SIG-M5 treated with dmso at 0.1 percent for 504 hours (cell line): ENCODE results near the gene ZP4.
"Not testable (repeated sequence)": the region's sequence is repeated elsewhere in the genome, so short reads cannot be mapped to it uniquely, and the experiment has no call there.

Experiments used
- DNase-seq: peaks from one replicate; lab custom pipeline; 2025; ENCODE audit not compliant: unreplicated experiment; lab: John Stamatoyannopoulos, UW

Gene ZP4

DNA sequence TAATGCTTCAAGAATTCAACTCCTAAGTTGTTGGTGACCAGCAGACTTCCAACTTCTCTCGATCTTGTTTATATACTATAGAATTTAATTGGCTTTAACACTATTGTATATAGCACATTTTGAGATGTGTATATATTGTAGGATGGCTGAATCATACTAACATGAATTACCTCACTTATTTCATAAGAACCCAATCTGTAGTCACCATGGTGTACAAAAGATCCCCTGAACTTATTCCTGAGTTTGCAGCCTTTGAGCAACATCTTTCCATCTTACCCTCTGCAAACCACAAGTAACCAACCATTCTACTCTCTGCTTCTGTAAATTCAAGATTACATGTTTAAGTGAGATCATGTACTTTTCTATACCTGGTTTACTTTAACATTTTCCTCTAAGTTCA is 12.3 kb downstream of the ZP4 start:
- no peak for DNase-seq

DNA sequence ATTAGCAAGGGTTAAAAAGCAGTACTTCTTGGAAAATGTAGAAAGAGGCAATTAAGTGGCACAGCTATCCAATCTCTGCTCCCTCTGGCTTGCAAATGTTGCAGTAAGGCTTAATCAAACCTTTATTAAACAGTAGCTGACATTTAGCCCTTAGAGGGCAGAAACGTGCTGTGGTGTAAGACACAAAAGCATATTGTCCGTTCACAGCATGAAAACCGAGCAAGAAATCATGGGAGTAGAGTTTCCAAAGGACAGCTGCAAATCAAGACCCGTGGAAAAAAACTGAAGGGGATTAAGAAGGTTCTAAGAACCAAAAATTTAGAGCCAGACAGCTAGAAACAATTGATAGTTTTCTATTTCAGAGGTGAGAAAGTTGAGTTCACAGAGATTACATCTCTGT is 13.1 kb downstream of the ZP4 start:
- DNase-seq, result no peak

DNA sequence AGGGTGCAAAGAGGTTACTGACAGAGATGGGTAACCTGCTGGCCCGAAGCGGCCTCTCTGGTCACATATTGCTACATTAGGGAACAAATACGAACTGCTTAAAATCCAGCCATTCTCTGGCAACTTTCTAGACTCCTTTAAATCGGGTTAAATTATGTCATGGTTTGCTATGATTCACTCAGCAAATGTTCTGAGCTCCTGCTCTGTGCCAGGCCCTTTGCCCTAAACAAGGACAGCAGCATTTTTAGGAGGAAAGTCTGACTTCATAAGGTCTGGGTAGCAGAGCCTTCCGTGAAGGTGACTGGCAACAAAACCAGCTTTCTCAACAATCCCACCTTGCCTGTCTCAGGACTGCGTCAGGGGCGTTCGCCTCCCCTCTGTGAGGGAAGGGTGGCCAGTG is 15.4 kb downstream of the ZP4 start:
- DNase-seq, result no peak

DNA sequence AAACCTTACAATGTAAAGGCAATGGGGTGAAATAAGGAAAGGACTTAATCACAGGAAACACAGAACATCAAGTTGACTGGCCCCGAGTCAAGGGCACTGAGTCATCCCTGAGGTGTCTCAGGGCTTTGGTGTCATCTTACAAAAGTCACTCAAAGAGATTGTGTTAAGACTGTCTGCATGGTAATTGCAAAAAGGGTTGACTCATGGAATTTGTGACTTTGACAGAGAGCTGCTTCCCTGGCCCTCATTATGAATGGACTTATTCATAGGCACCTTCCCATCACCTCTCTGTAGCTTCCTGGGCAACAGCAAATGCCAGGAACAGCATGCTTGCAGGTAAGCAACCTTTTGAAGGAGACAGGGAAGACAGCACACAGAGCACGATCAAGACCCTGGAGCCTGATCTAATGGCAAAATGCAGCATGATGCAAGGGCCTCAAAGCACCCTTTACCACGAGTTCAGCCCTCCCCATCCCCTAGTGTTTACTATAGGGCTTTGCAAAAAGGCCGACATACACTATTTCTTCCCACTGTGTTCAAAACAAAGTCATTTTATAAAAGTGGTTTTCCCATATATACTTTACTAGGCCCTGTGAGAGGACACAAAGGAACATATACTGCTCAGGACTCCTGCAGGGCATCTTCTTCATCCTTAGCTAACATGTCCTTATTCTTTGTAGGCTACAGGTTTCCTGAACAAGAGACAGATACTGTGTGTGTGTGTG is 17.1 kb downstream of the ZP4 start:
- no peak for DNase-seq

DNA sequence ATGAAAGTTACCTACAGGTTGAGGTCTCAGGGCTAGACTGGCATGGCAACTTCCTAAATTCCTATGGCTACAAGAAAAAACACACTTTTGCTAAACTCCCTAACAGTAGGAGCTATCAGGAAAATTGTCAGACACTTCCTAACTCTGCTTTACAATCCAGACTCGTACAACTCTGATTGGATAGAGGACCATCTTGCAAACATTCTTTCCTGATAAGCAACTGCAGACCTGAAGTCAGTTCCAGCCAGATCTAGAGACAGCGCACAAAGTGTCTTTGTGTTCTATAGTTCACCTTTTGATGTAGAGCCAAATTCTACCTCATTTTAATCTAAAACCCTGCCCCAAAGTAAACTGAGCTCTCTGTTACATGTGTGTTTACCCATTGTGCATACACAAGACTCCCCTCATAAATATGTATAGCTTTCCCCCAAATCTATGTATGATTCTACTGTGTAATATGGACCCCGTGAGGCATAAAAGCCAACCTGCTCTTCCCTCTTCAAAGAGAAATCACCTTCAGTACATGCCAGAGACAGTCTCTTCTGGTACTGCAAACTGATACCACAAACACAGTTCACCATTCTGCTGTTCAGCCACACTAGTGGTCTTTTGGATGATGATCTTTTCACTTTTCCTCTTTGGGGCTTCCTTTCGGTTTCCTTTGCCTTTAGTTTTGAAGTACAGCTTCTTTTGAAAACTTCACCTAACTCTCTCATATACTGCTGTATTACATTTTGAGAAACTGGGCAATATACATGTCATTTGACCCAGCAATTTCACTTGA is 21.7 kb downstream of the ZP4 start:
- DNase-seq, result no peak

DNA sequence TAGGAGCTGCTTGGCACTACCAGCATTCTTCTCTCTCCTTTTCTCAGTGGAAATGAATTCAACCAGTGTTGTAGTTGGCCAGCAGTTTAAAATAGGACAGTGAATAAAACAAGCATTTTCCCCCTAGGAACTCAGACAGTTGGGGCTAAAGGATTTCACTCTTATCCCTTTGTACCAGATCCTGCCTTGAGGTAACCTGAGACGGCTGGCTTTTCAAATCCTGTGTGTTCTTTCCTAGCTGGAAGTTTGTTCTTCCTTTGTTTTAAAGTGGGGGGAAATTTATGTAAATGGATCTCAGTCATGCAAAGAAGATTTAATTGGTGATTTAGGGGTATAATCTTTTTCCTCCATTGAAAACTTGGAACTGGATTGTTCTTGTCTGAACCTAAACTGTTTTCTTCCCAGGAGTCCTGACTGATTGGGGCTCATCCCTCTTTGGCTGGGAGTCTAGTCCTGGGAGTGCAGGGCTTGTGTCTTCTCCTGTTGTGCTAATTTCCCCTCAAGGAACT is 23.3 kb downstream of the ZP4 start:
- DNase-seq, result no peak

DNA sequence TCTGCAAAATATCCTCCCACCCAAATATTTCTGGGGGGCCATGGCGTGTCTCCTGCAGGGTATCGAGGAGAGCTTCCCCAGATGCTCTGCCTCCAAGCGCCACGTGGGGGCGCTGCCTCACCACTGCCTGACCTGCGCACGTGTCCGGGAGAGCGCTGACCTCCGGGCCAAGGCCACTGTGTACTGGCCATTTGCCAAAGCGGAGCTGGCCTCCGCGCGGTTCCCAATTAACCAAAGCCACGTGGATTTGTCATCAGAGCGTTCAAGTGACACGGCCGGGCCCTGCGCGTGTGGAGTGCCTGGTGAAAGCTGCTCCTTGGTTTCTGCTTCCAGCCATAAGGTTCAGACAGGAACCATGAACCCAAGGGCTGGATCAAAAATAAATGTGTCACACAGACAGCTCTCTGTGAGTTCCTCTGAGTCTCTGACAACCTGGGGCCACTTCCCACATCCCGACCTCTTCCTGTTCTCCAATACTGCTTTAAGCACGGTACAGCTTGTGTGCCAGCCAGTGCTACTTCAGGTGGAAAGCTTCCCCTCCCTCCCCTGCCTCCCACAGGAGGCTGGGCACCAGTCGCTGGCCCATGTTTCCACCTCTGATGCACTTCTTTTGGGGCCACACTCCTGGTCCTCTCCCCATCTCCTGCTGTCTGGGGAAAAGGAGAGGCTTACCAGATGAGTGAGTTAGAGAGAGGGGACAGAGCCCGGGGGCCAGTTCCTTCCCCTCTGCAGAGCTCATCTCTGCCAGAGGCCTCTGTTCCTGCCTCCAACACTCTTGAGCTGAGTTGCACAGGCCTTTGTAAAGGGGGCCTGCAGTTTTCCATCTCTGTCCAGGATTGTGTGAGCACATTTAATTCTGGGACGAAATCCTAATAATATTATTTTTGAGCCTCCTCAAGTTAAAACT is 26.1 kb downstream of the ZP4 start:
- no peak for DNase-seq

DNA sequence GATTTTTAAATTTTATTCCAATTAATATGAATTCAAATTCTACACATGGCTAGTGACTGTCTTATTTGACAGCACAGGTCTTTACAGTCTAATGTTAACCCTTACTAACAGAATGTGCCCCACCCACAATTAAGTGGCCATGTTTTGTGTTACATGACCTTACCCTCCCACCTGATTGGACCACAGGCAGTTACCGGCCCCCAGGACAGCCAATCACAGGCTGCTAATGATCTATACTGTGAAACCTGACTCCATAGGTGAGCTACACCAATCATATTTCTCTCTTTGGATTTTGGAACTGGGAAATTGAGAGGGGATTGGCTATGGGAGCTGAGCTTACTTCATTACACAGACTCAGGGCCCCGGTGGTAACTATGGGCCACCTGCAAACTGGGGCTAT is 27.5 kb downstream of the ZP4 start:
- DNase-seq, result no peak

DNA sequence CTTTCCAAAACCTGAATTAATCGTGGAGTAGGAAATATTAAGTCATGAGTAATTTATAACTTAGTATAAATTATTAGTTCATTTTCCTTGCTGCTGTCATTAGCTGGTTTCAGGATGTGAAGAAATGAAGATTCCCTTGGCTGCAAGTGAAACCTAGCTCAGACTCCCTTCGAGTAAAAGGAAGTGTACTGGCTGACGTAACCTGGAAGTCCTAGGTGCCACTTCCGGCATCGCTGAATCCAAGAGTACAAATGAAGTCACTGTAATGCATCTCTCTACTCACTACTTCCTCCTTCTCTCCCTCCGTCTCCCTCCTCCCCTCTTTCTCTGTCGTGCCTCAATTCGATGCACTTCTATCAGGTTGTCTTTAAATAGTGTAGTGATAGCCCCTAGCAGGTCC is 28.8 kb downstream of the ZP4 start:
- no peak for DNase-seq

DNA sequence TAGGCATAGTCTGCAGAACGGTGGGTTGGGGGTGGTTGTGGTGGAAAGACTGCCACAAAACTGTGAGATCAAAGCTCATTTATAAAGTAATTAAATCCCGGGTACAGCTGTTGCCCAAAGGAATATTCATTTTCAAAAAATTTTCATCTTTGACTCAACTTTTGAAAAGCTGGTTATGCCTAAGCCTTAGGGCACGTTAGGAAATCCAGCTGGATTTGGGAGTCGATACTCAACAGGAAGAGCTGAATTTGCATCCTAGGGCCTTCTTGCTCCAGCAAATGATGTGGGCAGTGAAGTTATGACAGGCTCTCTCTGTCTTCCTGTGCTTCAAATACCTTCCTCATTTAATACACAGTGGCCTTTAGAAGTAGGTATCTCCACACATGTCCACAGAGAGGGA is 31.7 kb downstream of the ZP4 start:
- no peak for DNase-seq

DNA sequence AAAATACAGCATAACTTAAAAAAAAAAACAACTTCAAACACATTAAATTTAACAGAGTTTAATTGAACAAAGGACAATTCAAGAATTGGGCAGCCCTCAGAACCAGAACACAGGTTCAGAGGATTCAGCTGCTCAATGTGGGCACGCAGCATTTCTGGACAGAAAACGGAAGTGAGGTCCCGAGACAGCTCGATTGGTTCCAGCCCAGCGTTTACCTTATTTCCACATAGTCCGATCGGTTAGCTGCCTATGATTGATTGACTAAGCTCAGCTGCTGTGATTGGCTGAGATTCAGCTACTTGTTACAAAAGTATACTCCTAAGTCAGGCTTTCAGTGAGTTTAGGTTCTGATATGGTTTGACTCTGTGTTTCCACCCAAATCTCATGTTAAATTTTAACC is 33.3 kb downstream of the ZP4 start:
- no peak for DNase-seq

DNA sequence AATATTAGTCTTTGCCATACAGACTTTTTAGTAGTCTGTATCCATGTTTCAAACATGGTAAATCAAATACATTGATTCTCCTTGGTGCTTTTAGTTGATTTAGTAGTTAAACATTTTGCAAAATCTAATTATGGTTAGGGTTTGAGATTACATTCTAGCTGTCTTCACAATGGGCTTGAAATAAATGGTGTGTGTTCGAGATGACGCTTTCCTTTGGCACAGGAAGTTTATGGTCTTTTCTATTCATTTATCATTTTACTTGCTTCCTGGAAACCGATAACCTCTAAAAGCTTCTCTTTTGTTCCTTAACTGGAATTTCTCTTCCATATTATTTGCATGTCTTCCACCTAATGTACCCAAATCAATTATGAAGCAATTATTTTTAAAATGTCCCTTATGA is 38.4 kb downstream of the ZP4 start:
- no peak for DNase-seq

DNA sequence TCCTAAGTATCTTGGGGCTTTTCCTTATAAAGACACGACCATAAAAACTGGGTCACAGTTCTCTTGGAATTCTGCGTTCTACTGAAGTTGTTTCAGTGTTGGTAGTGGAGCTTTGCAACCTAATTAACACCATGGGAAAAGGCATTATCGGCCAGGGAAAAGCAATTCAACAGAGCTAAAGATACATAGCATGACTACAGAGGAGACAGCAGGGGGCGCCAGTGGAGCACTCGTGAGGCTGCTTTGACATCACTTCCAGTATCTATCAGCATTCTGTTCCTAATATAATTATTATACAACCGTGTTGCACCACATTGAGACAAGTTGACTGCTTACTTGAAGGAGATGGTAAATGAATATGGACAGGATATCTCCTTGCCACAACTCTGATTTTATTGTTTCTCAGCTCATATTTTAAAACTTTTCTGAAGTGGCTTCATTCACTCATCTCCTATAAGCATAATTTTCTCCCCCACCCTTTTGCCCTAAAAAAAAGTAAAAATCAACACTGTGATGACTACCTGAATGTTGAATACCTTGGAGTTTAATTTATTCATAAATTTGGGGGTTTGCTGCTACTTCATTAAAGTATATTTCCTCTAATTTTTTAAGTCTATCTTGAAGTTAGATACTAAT is 39.4 kb downstream of the ZP4 start:
- peak; percentile 71 for DNase-seq

DNA sequence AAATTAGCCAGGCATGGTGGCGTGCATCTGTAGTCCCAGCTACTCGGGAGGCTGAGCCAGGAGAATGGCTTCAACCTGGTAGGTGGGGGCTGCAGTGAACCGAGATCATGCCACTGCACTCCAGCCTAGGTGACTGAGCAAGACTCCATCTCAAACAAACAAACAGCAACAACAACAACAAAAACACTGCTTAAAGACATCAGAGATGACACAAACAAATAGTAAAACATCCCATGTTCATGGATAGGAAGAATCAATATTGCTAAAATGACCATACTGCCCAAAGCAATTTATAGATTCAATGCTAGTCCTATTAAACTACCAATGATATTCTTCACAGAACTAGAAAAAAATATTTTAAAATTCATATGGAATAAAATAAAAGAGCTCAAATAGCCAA is 47.2 kb downstream of the ZP4 start:
- DNase-seq, result not testable (repeated sequence)

DNA sequence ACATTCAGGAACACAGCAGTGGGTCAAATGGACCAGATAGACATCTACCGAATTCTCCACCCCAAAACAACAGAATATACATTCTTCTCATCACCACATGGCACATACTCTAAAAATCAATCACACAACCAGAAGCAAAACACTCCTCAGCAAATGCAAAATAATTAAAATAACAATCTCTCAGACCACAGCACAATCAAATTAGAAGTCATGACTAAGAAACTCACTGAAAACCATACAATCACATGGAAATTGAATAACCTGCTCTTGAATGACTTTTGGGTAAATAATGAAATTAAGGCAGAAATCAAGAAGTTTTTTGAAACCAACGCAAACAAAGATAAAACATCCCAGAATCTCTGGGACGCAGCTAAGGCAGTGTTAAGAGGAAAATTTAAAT is 49.2 kb downstream of the ZP4 start:
- DNase-seq, result no peak

DNA sequence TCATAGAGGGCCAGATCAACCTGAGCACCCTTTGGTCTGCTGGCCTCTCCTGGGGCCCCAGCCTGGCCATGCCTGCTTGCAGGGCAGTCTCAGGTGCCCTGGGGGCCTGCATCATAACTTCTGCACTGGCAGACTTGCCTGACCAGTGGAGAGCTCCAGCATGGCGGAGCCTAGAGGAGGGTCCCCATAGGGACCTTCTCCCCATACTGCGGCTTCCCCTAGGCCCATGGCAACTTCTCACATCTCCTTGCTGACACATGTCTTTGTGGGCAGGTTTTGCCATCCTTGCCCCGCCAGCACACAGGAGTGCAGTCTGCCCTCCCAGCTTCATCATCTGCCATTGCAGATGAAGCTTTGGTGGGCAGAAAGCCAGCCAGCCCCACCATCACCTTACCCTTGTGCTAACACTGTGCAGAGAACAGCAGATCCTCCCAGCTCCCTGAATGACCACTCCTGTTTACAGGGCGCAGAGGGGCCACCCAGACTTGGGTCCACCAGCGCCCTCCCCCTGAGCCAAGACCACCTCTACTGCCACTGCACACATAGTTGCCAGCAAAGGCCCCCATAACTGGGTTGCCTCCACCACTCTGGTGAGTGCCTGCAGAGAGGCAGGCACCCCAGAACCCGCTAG is 51.7 kb downstream of the ZP4 start:
- no peak for DNase-seq

DNA sequence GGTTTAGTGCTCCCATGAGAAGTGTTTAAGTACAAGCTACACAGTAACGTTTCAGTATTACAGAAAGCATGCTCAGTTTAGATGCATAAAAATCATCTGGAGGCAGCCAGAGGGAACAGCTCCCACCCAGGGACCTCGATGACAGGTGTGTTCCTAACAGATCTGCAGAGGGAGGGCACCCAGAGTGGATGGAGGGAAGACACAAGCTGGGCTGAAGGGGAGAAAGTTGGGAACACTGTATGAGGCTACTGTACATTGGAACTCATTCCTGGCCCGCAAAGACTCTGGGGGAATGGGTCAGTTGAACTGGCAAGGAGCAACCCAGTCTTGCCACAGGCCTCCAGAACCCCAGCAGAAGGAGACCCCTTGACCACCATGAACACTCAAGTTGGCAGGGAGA is 52.4 kb downstream of the ZP4 start:
- DNase-seq, result no peak

DNA sequence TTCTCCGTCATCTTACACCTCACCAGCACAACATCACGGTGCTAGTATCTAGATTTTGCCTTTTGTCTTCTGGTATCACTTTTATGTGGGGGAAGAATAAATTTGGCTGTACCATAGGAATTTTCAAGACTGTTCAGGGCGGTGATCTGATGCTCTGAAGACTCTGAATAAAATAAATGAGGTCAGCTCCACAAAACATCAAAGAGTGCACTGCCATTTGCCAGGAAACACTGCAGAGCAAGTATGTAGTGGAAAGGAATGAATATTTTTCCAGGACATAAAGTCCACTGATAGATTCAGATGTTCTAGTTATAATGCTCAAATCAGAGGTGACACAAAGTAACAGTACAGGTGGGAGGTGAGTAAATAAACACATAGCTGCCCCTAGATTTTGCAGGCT is 56.3 kb downstream of the ZP4 start:
- no peak for DNase-seq

DNA sequence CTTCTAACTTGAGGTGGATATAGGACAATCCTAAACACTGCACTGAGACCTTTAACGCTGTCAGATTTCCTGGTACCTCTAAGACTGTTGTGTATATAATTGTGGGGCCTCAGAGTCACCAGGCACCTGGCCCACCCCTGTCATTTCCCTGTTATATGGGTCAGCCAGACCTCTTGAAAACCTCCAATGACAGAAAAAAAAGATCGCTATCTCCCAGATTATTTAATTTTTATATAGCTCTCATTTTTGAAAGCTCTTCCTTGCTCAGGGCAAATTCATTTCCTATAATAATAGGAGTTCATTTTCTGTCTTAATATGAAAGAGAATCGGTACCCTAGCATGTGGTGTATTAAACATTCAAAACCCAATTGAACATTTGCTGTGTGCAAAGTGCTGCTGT is 56.7 kb downstream of the ZP4 start:
- no peak for DNase-seq

DNA sequence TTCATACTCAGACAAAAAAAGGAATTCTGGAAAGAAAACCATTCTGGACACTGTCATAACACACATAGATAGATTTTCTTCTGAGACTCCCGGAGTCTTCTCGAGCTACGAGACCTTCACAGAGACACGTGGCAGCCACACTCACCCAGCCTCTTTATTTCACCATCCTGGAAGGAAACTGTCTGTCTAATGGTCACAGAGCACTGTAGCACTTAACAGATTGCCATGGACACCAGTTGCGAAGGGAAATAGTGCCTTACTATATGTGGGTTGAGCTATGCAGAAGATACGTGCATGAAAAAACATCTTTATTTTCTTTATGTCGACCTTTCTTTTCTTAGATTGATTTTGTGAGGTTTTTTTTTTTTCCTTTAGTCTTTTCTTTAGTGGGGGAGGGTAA is 57.9 kb downstream of the ZP4 start:
- DNase-seq, result no peak
